H1 (cell line): ENCODE measurements around the gene AKT1. TPM values are rescaled to one million over a fixed set of nuclear protein-coding genes. Genes with fewer than 3 reads are reported as not detected.

Experiments
- CTCF ChIA-PET: fragments of 300-600 bp; sonication (Branson Sonifier 250); formaldehyde crosslinking; loops from one replicate; lab custom pipeline; 2021; ENCODE audit not compliant: partially characterized antibody; lab: Charles Lee
- POLR2A ChIA-PET: fragments of 300-600 bp; sonication (Branson Sonifier 250); formaldehyde crosslinking; loops from one replicate; lab custom pipeline; 2021; ENCODE audit warnings: inconsistent platforms; ENCODE audit not compliant: partially characterized antibody; lab: Charles Lee
- DNase-seq, 2 experiments: peaks; one replicate each; pipeline versions ENCODE4 v3.0.0 to v3.0.0-alpha.2; 2010 to 2022; ENCODE audit warnings: low spot score in 2 of 2, low read depth in 1 of 2, mixed read lengths in 1 of 2
- FAIRE-seq: peaks from 2 replicates; lab custom pipeline; 2011; peaks lifted over from hg19 to GRCh38; lab: Jason Lieb, UNC
- H2AFZ ChIP-seq: 2 replicates; pipeline ENCODE4 v1.8.1; 2012; ENCODE audit warnings: low read length, inconsistent platforms
- H2AK5ac ChIP-seq: 2 replicates; pipeline ENCODE4 v1.6.1; 2013; ENCODE audit warnings: low read depth, low read length
- H2BK120ac ChIP-seq: replicated peaks from 2 replicates; pipeline ENCODE3; 2013; ENCODE audit warnings: low read depth, low read length, inconsistent platforms
- H2BK12ac ChIP-seq: 2 replicates; pipeline ENCODE4 v1.6.1; 2013; ENCODE audit warnings: low read depth, low read length
- H2BK15ac ChIP-seq: 2 replicates; pipeline ENCODE4 v1.6.1; 2013; ENCODE audit warnings: low read length
- H2BK20ac ChIP-seq: 2 replicates; pipeline ENCODE4 v1.6.1; 2013; ENCODE audit warnings: low read length
- H2BK5ac ChIP-seq: 2 replicates; pipeline ENCODE4 v1.6.1; 2013; ENCODE audit warnings: low read depth, low read length
- H3K14ac ChIP-seq: 2 replicates; pipeline ENCODE4 v1.6.1; 2013; ENCODE audit warnings: inconsistent platforms; ENCODE audit not compliant: insufficient read length
- H3K18ac ChIP-seq: 2 replicates; pipeline ENCODE4 v1.6.1; 2013; ENCODE audit warnings: low read length; ENCODE audit errors: extremely low read depth
- H3K23ac ChIP-seq: 2 replicates; pipeline ENCODE4 v1.6.1; 2013; ENCODE audit warnings: inconsistent platforms; ENCODE audit not compliant: insufficient read length
- H3K23me2 ChIP-seq: 2 replicates; pipeline ENCODE4 v1.6.1; 2013; ENCODE audit warnings: low read depth, low read length
- H3K27ac ChIP-seq: 2 replicates; pipeline ENCODE4 v1.6.1; 2011; ENCODE audit warnings: low read depth, low read length, inconsistent platforms
- H3K27me3 ChIP-seq, 4 experiments: replicated peaks in 1 of 4; 1 replicate in 1 of 4; 2 replicates in 3 of 4; pipeline versions ENCODE4 v1.6.1 to v1.8.1; 2011 to 2013; ENCODE audit warnings: low read length in 3 of 4, mild to moderate bottlenecking in 3 of 4, inconsistent platforms in 2 of 4, mixed read lengths in 2 of 4, moderate library complexity in 1 of 4; ENCODE audit not compliant: control insufficient read depth in 3 of 4, insufficient read depth in 3 of 4; ENCODE audit errors: extremely low read depth in 1 of 4
- H3K36me3 ChIP-seq, 4 experiments: 2 replicates each; pipeline versions ENCODE4 v1.6.1 to v1.8.1; 2011 to 2013; ENCODE audit warnings: mild to moderate bottlenecking in 4 of 4, low read length in 3 of 4, moderate library complexity in 2 of 4, control low read depth in 1 of 4, inconsistent platforms in 1 of 4; ENCODE audit not compliant: insufficient read depth in 4 of 4, control insufficient read depth in 2 of 4
- H3K4ac ChIP-seq: replicated peaks from 2 replicates; pipeline ENCODE3; 2013; ENCODE audit warnings: low read length, low read depth, mixed read lengths, inconsistent platforms; ENCODE audit not compliant: insufficient read length
- H3K4me1 ChIP-seq, 4 experiments: replicated peaks in 1 of 4; 1 replicate in 1 of 4; 2 replicates in 3 of 4; pipeline versions ENCODE4 v1.6.1 to v1.8.1; 2011 to 2013; ENCODE audit warnings: low read length in 3 of 4, inconsistent platforms in 2 of 4, mixed read lengths in 1 of 4; ENCODE audit not compliant: insufficient read depth in 4 of 4, control insufficient read depth in 3 of 4
- H3K4me2 ChIP-seq, 2 experiments: 2 replicates each; pipeline versions ENCODE4 v1.6.1 to v1.8.1; 2011 to 2013; ENCODE audit warnings: low read depth in 2 of 2, low read length in 2 of 2, control low read depth in 1 of 2, inconsistent platforms in 1 of 2, mild to moderate bottlenecking in 1 of 2; ENCODE audit not compliant: insufficient read depth in 1 of 2
- H3K4me3 ChIP-seq, 4 experiments: fragments of 200-600, 300-600 bp in 1 of 4; sonication (generic), shearing (Covaris generic), sonication (Bioruptor Twin) in 1 of 4; 2 replicates each; pipeline versions ENCODE4 v1.5.1 to v1.8.1; 2011 to 2016; ENCODE audit warnings: low read length in 4 of 4, low read depth in 3 of 4, control low read depth in 2 of 4, inconsistent platforms in 2 of 4, mild to moderate bottlenecking in 2 of 4, mixed read lengths in 1 of 4, moderate library complexity in 1 of 4; ENCODE audit not compliant: insufficient read depth in 2 of 4; ENCODE audit errors: extremely low read depth in 1 of 4
- H3K56ac ChIP-seq: replicated peaks from 2 replicates; pipeline ENCODE3; 2013; ENCODE audit warnings: low read depth, mild to moderate bottlenecking, mixed read lengths, low read length, inconsistent platforms; ENCODE audit not compliant: insufficient read length
- H3K79me1 ChIP-seq: 2 replicates; pipeline ENCODE4 v1.6.1; 2013; ENCODE audit warnings: low read depth, low read length, control low read depth
- H3K79me2 ChIP-seq, 2 experiments: 2 replicates each; pipeline versions ENCODE4 v1.6.1 to v1.8.1; 2012 to 2013; ENCODE audit warnings: low read length in 2 of 2, mild to moderate bottlenecking in 2 of 2, inconsistent platforms in 1 of 2; ENCODE audit not compliant: insufficient read depth in 2 of 2, control insufficient read depth in 1 of 2
- H3K9ac ChIP-seq, 4 experiments: replicated peaks in 1 of 4; 1 replicate in 1 of 4; 2 replicates in 3 of 4; pipeline versions ENCODE4 v1.6.1 to v1.8.1; 2011 to 2013; ENCODE audit warnings: low read depth in 3 of 4, low read length in 3 of 4, control low read depth in 2 of 4, mild to moderate bottlenecking in 2 of 4, moderate library complexity in 2 of 4, inconsistent platforms in 1 of 4; ENCODE audit errors: extremely low read depth in 1 of 4
- H3K9me3 ChIP-seq, 2 experiments: 2 replicates each; pipeline versions ENCODE4 v1.6.1 to v1.8.1; 2012 to 2013; ENCODE audit warnings: mild to moderate bottlenecking in 2 of 2, moderate library complexity in 2 of 2, control low read depth in 1 of 2, inconsistent platforms in 1 of 2, low read depth in 1 of 2, low read length in 1 of 2, mixed read lengths in 1 of 2; ENCODE audit not compliant: insufficient read depth in 2 of 2
- H4K20me1 ChIP-seq, 2 experiments: replicated peaks in 1 of 2; 2 replicates each; pipeline versions ENCODE3 to v1.8.1; 2011 to 2013; ENCODE audit warnings: inconsistent platforms in 2 of 2, low read length in 2 of 2, mild to moderate bottlenecking in 1 of 2; ENCODE audit not compliant: insufficient read depth in 2 of 2, control insufficient read depth in 1 of 2
- H4K5ac ChIP-seq: 2 replicates; pipeline ENCODE4 v1.6.1; 2013; ENCODE audit warnings: low read length, low read depth, mixed read lengths, inconsistent platforms; ENCODE audit not compliant: insufficient read length
- H4K8ac ChIP-seq: 2 replicates; pipeline ENCODE4 v1.8.0; 2013; ENCODE audit warnings: mild to moderate bottlenecking, moderate library complexity, low read length, inconsistent platforms; ENCODE audit not compliant: insufficient read depth; ENCODE audit errors: extremely low read depth
- H4K91ac ChIP-seq: replicated peaks from 2 replicates; pipeline ENCODE3; 2013; ENCODE audit warnings: low read length, mixed read lengths, inconsistent platforms; ENCODE audit not compliant: insufficient read length
- FOSL1 ChIP-seq: IDR thresholded peaks from 2 replicates; pipeline ENCODE4 v1.6.1; 2011; ENCODE audit warnings: mild to moderate bottlenecking, low read depth, low read length, moderate library complexity; ENCODE audit not compliant: insufficient read depth
- GTF2F1 ChIP-seq: IDR thresholded peaks from 2 replicates; pipeline ENCODE4 v1.6.1; 2012; ENCODE audit warnings: low read depth, low read length, improper control_type of control experiment, borderline replicate concordance
- HDAC2 ChIP-seq, 2 experiments: fragments of 300-600 bp in 1 of 2; sonication (generic) in 1 of 2; IDR thresholded peaks; 2 replicates each; pipeline ENCODE4 v1.6.1; 2011 to 2012; ENCODE audit warnings: low read depth in 2 of 2, low read length in 2 of 2, mild to moderate bottlenecking in 2 of 2, moderate library complexity in 2 of 2, borderline replicate concordance in 1 of 2, inconsistent platforms in 1 of 2
- JUN ChIP-seq: IDR thresholded peaks from 2 replicates; pipeline ENCODE4 v1.6.1; 2011; ENCODE audit warnings: low read depth, mild to moderate bottlenecking, improper control_type of control experiment, low read length
- JUND ChIP-seq: IDR thresholded peaks from 2 replicates; pipeline ENCODE4 v1.6.1; 2011; ENCODE audit warnings: mild to moderate bottlenecking, improper control_type of control experiment, low read length
- KDM5A ChIP-seq: fragments of 200-600 bp; IDR thresholded peaks from 2 replicates; pipeline ENCODE4 v1.7.1; 2012; ENCODE audit warnings: mild to moderate bottlenecking, low read length, inconsistent platforms, mixed read lengths
- MAFK ChIP-seq: IDR thresholded peaks from 2 replicates; pipeline ENCODE4 v1.6.1; 2012; ENCODE audit warnings: low read depth, mild to moderate bottlenecking, improper control_type of control experiment, low read length
- TAF7 ChIP-seq: optimal IDR thresholded peaks from 2 replicates; pipeline ENCODE3; 2011; ENCODE audit warnings: low read depth, mild to moderate bottlenecking, inconsistent platforms, low read length, moderate library complexity, borderline replicate concordance
- TEAD4 ChIP-seq: IDR thresholded peaks from 2 replicates; pipeline ENCODE4 v1.6.1; 2012; ENCODE audit warnings: low read depth, low read length, inconsistent platforms, mixed read lengths
- YY1 ChIP-seq: IDR thresholded peaks from 2 replicates; pipeline ENCODE4 v1.6.1; 2011; ENCODE audit warnings: low read depth, mild to moderate bottlenecking, low read length
- WGBS, 2 experiments: shearing (Covaris generic) in 1 of 2; methylation state at CpG; one replicate each; pipeline versions ENCODE4 v1.1.6 to v1.1.7; 2013 to 2015; ENCODE audit warnings: low lambda C conversion rate in 2 of 2, mixed read lengths in 2 of 2, inconsistent platforms in 1 of 2, low coverage in 1 of 2, missing lambda C conversion rate in 1 of 2; ENCODE audit not compliant: insufficient replicate concordance in 2 of 2, insufficient coverage in 1 of 2, insufficient read length in 1 of 2; ENCODE audit errors: extremely low coverage in 1 of 2, missing lambda C conversion rate in 1 of 2; 5-methylcytosine and 5-hydroxymethylcytosine counted together
- polyA plus RNA-seq, 7 experiments: library from polyadenylated mRNA; depleted of rRNA in 3 of 7; stranded (reverse) in 5 of 7; unstranded in 2 of 7; fragments of >200 nt in 5 of 7; fragments of 200-250 nt in 2 of 7; gene quantifications; 1 replicate in 5 of 7; 2 replicates in 1 of 7; 4 replicates in 1 of 7; pipeline versions ENCODE4 v1.2.1 to v1.2.3, GENCODE V29; 2011 to 2013; ENCODE audit warnings: missing spikeins in 2 of 7, mixed read lengths in 2 of 7
- total RNA-seq: library from RNA; stranded (reverse); fragmentation: NEBNext Ultra II Directional; extraction: Animal tissue kit (Norgen Biotek cat#: 25700); gene quantifications from 2 replicates; pipeline ENCODE4 v1.2.1, GENCODE V29; 2021
- TF ChIP-seq, protein P1 (sequence below): IDR thresholded peaks from 2 replicates; pipeline ENCODE4 v1.6.1; 2011; ENCODE audit warnings: low read length, improper control_type of control experiment

AKT1 gene
- total and polyA plus RNA-seq, 2 of the 8 experiments (the other 6 are each of a cell fraction or from before 2014, with no cell fraction given), result 68.1 to 71.5 TPM

DNA sequence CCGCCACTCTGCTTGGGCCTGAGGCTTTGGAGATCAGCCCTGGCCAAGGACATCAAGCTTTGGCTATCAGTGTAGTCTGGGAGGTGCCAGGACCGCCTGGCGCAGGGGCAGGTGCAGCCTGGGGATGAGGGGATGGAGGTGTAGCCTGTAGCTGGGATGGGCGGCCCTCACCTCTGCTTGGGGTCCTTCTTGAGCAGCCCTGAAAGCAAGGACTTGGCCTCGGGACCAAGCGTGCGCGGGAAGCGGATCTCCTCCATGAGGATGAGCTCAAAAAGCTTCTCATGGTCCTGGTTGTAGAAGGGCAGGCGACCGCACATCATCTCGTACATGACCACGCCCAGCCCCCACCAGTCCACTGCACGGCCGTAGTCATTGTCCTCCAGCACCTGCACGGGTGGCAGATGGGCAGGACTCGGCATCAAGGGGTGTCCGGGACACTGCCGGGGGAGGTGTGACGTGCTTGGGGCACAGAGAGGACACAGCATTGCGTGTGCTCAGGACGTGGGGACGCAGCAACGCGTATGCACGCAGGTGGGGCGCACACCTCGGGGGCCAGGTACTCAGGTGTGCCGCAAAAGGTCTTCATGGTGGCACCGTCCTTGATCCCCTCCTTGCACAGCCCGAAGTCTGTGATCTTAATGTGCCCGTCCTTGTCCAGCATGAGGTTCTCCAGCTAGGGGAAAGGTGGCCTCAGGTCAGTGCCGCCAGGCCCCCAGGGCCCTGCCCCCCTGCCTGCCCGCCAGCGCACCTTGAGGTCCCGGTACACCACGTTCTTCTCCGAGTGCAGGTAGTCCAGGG lies 22.6 kb downstream of the AKT1 start:
- peaks cover 0 to 27% (median 12%) of the 10 kb centered on the region in 4 experiments; a peak in 7 of 8 replicates for H3K36me3 ChIP-seq
- H3K14ac ChIP-seq, result no peak overlapping the region
- TF ChIP-seq JUN (no peak), JUND (no peak), HDAC2 (IDR thresholded peaks at IDR 0.05; ENCODE audit: borderline replicate concordance in 1 of 2, low read depth in 2 of 2, low read length in 2 of 2) (no peak), KDM5A (no peak), TAF7 (no peak), MAFK (no peak), TEAD4 (no peak), YY1 (no peak), GTF2F1 (no peak), FOSL1 (no peak)
- TF ChIP-seq, protein P1, sequence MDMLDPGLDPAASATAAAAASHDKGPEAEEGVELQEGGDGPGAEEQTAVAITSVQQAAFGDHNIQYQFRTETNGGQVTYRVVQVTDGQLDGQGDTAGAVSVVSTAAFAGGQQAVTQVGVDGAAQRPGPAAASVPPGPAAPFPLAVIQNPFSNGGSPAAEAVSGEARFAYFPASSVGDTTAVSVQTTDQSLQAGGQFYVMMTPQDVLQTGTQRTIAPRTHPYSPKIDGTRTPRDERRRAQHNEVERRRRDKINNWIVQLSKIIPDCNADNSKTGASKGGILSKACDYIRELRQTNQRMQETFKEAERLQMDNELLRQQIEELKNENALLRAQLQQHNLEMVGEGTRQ, result no peak
- H3K18ac ChIP-seq, result no peak overlapping the region
- H2AK5ac ChIP-seq, result no peak overlapping the region
- no peak overlapping the region for H3K23ac ChIP-seq
- CTCF ChIA-PET, result interaction anchor here (0.8 to 7.8 kb wide), 8 partner anchors 8 to 49 kb away, joined by 3 to 110 read pairs (median 10); partner anchors contain the start of gene AKT1
- no peak overlapping the region for H2BK20ac ChIP-seq
- no peak overlapping the region for H2BK15ac ChIP-seq
- POLR2A ChIA-PET, result interaction anchor here (0.8 to 3.5 kb wide), 2 partner anchors 19 to 20 kb away, joined by 3 to 10 read pairs; partner anchors contain the start of gene SIVA1
- H3K4me3 ChIP-seq, result no peak overlapping the region
- FAIRE-seq (no peak), DNase-seq (no peak)
- H3K79me2 ChIP-seq, result no peaks in the 10 kb centered on the region
- WGBS, 2 experiments, result 91% methylated on average over 33 of the region's 38 CpGs; no CpG with 5 or more reads in 1 of the 2 experiments
- no peak overlapping the region for H3K9ac ChIP-seq
- no peak overlapping the region for H3K4ac ChIP-seq
- peaks cover 11 to 17% of the 10 kb centered on the region in 2 experiments; a peak in 2 of 4 replicates for H3K9me3 ChIP-seq
- no peaks in the 10 kb centered on the region for H3K79me1 ChIP-seq
- H4K91ac ChIP-seq, result no peak overlapping the region
- H3K23me2 ChIP-seq, result no peaks in the 10 kb centered on the region
- no peak overlapping the region for H4K5ac ChIP-seq
- no peak overlapping the region for H2AFZ ChIP-seq
- H3K56ac ChIP-seq, result no peak overlapping the region
- no peak overlapping the region for H4K8ac ChIP-seq
- H2BK5ac ChIP-seq, result no peak overlapping the region
- H2BK120ac ChIP-seq, result no peak overlapping the region
- H3K27me3 ChIP-seq, result no peaks in the 10 kb centered on the region
- peaks cover 7 to 27% of the 10 kb centered on the region in 2 experiments for H4K20me1 ChIP-seq
- H3K27ac ChIP-seq, result no peak overlapping the region
- H3K4me1 ChIP-seq, result peaks cover 0 to 11% (median 8%) of the 10 kb centered on the region in 4 experiments; a peak in 6 of 7 replicates
- H2BK12ac ChIP-seq, result no peak overlapping the region
- no peak overlapping the region for H3K4me2 ChIP-seq
